GM10847 (cell line): ENCODE measurements around the gene CDX2.

Experiments used
- POLR2A ChIP-seq: IDR thresholded peaks from 2 replicates; pipeline ENCODE4 v1.6.1; 2011; ENCODE audit not compliant: insufficient read length; ENCODE audit errors: extremely low read depth

The CDX2 gene

GRCh38 chr13:27960362-27961226 lies 8.5 kb downstream of the CDX2 start:
- no peak for TF ChIP-seq POLR2A

- TF ChIP-seq POLR2A, result no peak
Measured at GRCh38 chr13:27959976-27960361, 9.1 kb downstream of the CDX2 start.

- no peak for TF ChIP-seq POLR2A
Measured at GRCh38 chr13:27956576-27957300, 12.4 kb downstream of the CDX2 start.

- TF ChIP-seq POLR2A, result no peak
Measured at GRCh38 chr13:27955014-27955591, 14.0 kb downstream of the CDX2 start.

DNA sequence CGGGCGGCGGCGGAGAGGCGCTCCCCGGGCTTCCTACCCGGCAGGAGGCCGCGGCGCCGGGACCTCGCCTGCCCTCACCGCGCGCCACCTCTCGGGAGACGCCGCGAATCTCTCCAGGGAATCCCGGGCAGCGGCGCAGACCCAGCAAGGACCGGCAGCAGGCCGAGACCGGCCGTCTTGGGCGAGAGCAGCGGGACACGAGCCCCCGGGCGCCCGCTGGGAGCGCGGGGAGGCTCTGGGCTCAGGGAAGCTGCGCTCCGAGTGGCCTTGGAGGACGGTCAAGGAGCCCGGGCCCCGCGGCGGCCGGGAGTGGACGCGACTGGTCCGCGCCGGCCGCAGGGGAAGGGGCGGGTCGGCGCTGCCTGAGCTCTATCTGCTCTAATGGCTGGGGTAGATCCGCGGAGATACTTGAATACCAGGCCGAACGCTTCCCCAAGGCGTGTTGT lies 14.7 kb downstream of the CDX2 start:
- TF ChIP-seq POLR2A, result no peak

- no peak for TF ChIP-seq POLR2A
Measured at GRCh38 chr13:27953676-27954405, 15.3 kb downstream of the CDX2 start.

GRCh38 chr13:27952876-27953675 lies 16.0 kb downstream of the CDX2 start:
- no peak for TF ChIP-seq POLR2A

DNA sequence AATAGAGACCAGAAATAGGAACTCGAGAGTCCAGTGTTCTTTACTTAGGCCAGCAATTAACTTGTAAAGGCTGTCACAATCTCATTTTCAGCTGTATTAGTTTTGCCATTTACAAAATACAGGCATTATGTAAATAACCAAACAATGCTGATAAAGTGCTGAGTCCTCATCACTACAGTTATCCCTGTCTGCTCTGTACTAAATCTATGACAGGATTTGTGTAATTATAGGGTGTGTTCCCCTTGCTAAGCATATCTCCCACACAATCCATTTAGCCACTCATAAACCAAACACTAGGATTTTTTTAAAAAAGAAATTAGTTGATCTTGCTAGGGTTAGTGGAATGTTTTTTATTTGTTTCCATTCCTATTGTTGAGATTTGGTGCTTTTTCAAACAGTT lies 26.1 kb downstream of the CDX2 start:
- no peak for TF ChIP-seq POLR2A

GRCh38 chr13:27933580-27934328 lies 35.4 kb downstream of the CDX2 start:
- TF ChIP-seq POLR2A, result no peak

DNA sequence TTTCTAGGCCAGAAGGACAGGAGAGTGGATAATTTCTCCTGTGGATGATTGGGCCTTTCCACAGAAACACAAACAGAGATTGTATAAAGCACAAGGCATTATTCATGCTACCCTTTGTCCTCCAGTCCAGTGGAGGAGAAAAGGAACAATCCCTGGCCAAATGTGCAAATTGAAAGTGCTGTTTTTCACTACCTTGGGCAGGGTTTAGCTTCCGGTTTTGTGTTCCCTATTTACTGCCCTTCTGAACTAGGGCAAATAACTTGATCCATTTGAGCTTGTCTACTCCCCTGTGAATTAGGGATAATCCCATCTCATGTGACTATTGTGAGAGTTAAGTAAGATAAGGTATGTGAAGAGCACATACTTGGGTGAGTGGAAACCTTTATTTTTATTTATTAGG lies 36.0 kb downstream of the CDX2 start:
- no peak for TF ChIP-seq POLR2A

GRCh38 chr13:27929868-27930267 lies 39.2 kb downstream of the CDX2 start:
- TF ChIP-seq POLR2A, result no peak

- no peak for TF ChIP-seq POLR2A
Measured at GRCh38 chr13:27928805-27929753, 40.0 kb downstream of the CDX2 start.

GRCh38 chr13:27928353-27928804 lies 40.7 kb downstream of the CDX2 start:
- no peak for TF ChIP-seq POLR2A
